ENCODE data around the gene NPHP4. TPM values are rescaled to one million over a fixed set of nuclear protein-coding genes. Genes with fewer than 3 reads are reported as not detected.

The NPHP4 gene
- polyA plus RNA-seq, 3 donors = 0.39 to 13.7 (median 1.2) TPM

DNA sequence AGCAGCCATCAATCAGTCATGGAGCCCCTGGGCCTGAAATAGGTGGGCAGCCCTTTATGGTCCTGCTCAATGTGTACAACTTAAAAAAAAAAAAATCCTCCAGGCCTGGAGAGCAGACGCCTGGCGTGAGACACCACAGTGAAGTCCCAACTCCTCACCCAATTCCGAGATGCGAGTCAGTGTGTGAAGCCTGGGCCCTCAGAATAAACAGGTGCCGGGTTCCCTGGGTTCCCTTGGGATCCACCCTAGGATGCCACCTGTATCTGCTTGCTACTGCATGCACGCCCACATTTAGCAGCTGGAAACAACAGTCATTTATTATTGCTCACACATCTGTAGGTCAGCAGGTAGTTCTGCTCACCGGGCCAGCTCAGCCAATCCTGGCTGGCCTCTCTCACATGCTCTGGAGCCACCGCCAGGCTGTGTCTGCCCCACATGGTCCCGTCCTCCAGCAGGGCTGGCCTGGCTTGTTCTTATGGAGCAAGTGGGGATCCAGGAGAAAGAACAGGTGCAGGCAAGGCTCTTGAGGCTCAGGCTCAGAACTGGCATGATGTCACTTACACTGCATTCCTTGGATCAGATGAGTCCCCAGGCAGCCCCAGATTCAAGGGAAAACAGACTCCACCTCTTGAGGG is 172.7 kb downstream of the NPHP4 start:
- H3K79me2 ChIP-seq (ENCODE audit: insufficient read depth, low read length) = no peaks in the 10 kb centered on the region
- no peak overlapping the region for H3K4me3 ChIP-seq (replicated peaks in 1 of 3; ENCODE audit: low read depth in 2 of 3, low read length in 3 of 3)
- no peak overlapping the region for H3K27ac ChIP-seq (ENCODE audit: low read depth in 1 of 2, low read length in 2 of 2)
- no peak overlapping the region for H3K4me2 ChIP-seq (replicated peaks; ENCODE audit: extremely low read depth, low read length, poor library complexity, severe bottlenecking)
- no peaks in the 10 kb centered on the region for H3K36me3 Mint-ChIP-seq
- H3K36me3 ChIP-seq (replicated peaks in 1 of 2; ENCODE audit: control insufficient read depth in 1 of 2, insufficient read depth in 2 of 2, low read length in 2 of 2) = no peaks in the 10 kb centered on the region
- WGBS (ENCODE audit: insufficient coverage) = 89% methylated on average over 8 of the region's 9 CpGs
- H4K20me1 ChIP-seq (ENCODE audit: insufficient read depth, low read length) = no peaks in the 10 kb centered on the region
- no peaks in the 10 kb centered on the region for H3K4me1 Mint-ChIP-seq
- no peak overlapping the region for H3K9ac ChIP-seq (ENCODE audit: insufficient read depth, low read length, poor library complexity, severe bottlenecking)
- H3K27ac Mint-ChIP-seq = no peak overlapping the region
- no peaks in the 10 kb centered on the region for H3K9me3 ChIP-seq (replicated peaks in 1 of 2; ENCODE audit: control insufficient read depth in 1 of 2, insufficient read depth in 1 of 2, low read length in 2 of 2)
- H3K4me3 Mint-ChIP-seq = no peak overlapping the region
- H3K27me3 Mint-ChIP-seq (ENCODE audit: low read depth in 3 of 3) = peaks cover 11 to 13% (median 13%) of the 10 kb centered on the region in 3 donors
- no peak for DNase-seq
- peaks cover 0 to 10% (median 5%) of the 10 kb centered on the region in 7 donors for H3K9me3 Mint-ChIP-seq
- intact Hi-C loops (cut with micrococcal nuclease) = no loop called here
- no peaks in the 10 kb centered on the region for H3K4me1 ChIP-seq (ENCODE audit: control insufficient read depth in 1 of 2, insufficient read depth in 2 of 2, low read length in 2 of 2)
- TF ChIP-seq, protein P1, sequence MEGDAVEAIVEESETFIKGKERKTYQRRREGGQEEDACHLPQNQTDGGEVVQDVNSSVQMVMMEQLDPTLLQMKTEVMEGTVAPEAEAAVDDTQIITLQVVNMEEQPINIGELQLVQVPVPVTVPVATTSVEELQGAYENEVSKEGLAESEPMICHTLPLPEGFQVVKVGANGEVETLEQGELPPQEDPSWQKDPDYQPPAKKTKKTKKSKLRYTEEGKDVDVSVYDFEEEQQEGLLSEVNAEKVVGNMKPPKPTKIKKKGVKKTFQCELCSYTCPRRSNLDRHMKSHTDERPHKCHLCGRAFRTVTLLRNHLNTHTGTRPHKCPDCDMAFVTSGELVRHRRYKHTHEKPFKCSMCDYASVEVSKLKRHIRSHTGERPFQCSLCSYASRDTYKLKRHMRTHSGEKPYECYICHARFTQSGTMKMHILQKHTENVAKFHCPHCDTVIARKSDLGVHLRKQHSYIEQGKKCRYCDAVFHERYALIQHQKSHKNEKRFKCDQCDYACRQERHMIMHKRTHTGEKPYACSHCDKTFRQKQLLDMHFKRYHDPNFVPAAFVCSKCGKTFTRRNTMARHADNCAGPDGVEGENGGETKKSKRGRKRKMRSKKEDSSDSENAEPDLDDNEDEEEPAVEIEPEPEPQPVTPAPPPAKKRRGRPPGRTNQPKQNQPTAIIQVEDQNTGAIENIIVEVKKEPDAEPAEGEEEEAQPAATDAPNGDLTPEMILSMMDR (IDR thresholded peaks at IDR 0.05) = no peak
- H2AFZ ChIP-seq (ENCODE audit: insufficient read depth, low read depth, low read length, poor library complexity, severe bottlenecking) = no peak overlapping the region
- no peaks in the 10 kb centered on the region for H3K27me3 ChIP-seq (ENCODE audit: control insufficient read depth in 2 of 2, insufficient read depth in 2 of 2, low read length in 2 of 2)

DNA sequence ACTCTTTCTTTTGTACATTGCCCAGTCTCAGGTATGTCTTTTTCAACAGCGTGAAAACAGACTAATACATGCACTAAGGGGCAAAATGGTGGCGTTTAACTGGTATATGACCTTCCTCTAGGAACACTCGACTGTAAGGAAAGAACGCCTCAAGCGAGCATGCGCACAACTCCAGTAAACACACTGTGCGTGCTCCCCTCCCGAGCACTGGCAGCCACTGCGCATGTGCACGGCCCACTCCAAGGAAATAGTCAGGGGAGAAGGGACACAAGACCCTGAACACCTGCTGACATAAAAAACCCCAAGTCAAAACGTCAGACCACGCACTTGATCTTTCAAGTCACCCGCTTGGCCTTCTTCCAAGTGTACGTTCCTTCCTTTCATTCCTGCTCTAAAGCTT is 173.5 kb downstream of the NPHP4 start:
- Mint-ChIP-seq H3K9me3 (peaks cover 0 to 10% (median 4%) of the 10 kb centered on the region in 7 donors), H3K4me3 (no peak overlapping the region), H3K27ac (peak overlapping the region in 1 of 7 donors; percentile 20), H3K36me3 (no peaks in the 10 kb centered on the region), H3K4me1 (no peaks in the 10 kb centered on the region), H3K27me3 (ENCODE audit: low read depth in 3 of 3) (peaks cover 9 to 13% (median 13%) of the 10 kb centered on the region in 3 donors)
- Histone ChIP-seq H3K27me3 (ENCODE audit: control insufficient read depth in 2 of 2, insufficient read depth in 2 of 2, low read length in 2 of 2) (no peaks in the 10 kb centered on the region), H4K20me1 (ENCODE audit: insufficient read depth, low read length) (no peaks in the 10 kb centered on the region), H3K79me2 (ENCODE audit: insufficient read depth, low read length) (no peaks in the 10 kb centered on the region), H3K36me3 (replicated peaks in 1 of 2; ENCODE audit: control insufficient read depth in 1 of 2, insufficient read depth in 2 of 2, low read length in 2 of 2) (no peaks in the 10 kb centered on the region), H2AFZ (ENCODE audit: insufficient read depth, low read depth, low read length, poor library complexity, severe bottlenecking) (no peak overlapping the region), H3K9me3 (replicated peaks in 1 of 2; ENCODE audit: control insufficient read depth in 1 of 2, insufficient read depth in 1 of 2, low read length in 2 of 2) (no peaks in the 10 kb centered on the region), H3K4me2 (replicated peaks; ENCODE audit: extremely low read depth, low read length, poor library complexity, severe bottlenecking) (no peak overlapping the region), H3K4me3 (replicated peaks in 1 of 3; ENCODE audit: low read depth in 2 of 3, low read length in 3 of 3) (no peak overlapping the region), H3K27ac (ENCODE audit: low read depth in 1 of 2, low read length in 2 of 2) (no peak overlapping the region), H3K4me1 (ENCODE audit: control insufficient read depth in 1 of 2, insufficient read depth in 2 of 2, low read length in 2 of 2) (no peaks in the 10 kb centered on the region), H3K9ac (ENCODE audit: insufficient read depth, low read length, poor library complexity, severe bottlenecking) (no peak overlapping the region)
- TF ChIP-seq, protein P1 (IDR thresholded peaks at IDR 0.05) = no peak
- intact Hi-C loops (cut with micrococcal nuclease) = no loop called here
- no peak for DNase-seq
- WGBS (ENCODE audit: insufficient coverage) = 64% methylated on average over 14 of the region's 14 CpGs
